Iris pigment epithelial cell (primary cell): ENCODE measurements around the gene TEX14.

Source experiments
- DNase-seq: peaks from one replicate; pipeline ENCODE4 v3.0.0-alpha.2; 2011; ENCODE audit warnings: low read depth

The TEX14 gene

DNA sequence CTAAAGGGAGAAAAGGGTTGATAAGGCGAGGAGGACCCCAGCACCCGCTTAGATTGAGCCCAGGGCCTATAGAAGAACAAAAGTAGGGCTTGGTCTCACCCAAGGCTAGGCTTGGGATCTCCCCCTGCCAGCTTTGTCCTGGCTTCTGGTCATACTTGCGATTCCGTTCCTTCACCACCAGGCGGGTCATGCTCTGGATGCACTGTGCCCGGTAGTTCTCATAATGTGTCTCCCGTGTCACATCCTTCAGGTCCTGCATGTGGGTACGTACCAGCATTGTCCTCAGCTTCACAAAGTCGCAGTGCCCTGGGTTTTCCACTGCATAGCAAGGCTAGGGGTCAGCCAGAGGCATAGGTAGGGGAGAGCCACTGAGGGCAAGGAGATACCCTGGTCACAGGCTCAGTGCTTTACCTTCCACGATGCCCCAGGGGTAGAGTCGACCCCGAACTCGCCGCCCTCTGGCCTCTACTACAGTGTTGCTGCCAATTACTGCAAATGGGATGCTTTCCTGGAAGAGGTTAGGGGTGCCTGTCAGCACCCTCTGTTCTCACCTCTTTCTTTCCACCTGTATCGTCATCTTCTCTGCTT is 170.9 kb downstream of the TEX14 start:
- no peak for DNase-seq

- DNase-seq, result peak; percentile 100
These were observed 173.8 kb downstream of the TEX14 start for GRCh38 chr17:58517928-58518609.

GRCh38 chr17:58517378-58517927 is 174.4 kb downstream of the TEX14 start:
- DNase-seq, result no peak

- no peak for DNase-seq
These were observed 175.0 kb downstream of the TEX14 start for GRCh38 chr17:58516644-58517377.

DNA sequence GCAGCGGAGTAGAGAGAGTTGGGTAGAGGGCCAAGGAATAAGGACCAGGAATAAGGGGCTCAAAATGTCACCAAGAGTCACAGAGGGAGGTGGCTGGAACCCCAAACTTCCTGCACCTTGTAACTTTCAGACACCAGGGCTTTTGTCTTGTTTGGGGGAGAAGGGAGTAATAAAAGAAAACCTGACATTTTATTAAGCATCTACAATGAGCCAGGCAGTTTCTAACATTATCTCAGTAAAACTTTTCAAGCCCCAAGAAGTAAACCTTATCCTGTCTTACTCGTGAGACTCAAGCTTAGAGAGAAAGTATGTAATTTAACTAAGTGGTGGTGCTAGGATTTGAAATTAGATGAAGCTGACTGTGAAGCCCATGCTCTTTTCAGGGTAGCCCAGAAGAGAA is 176.6 kb downstream of the TEX14 start:
- no peak for DNase-seq

DNA sequence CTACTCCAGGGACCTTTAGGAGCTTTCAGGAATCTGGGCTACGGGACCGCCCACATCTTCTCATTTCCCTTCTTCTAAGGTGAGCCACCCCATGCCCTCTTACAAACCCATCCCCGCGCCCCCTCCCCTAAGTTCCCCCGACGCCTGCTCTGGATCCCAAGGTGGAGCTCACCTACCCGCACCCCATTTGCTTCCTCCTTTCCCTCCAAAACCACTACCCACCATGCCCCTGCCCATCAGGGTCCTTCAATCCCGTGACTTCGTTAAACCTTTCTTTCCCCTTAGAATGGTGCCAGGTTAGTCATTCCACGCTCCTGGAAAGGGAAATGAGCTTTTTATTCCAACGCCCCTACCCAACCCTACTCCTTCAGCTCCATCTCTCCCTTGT is 177.1 kb downstream of the TEX14 start:
- DNase-seq, result no peak

GRCh38 chr17:58513965-58514769 is 177.7 kb downstream of the TEX14 start, which contains the start of gene MTMR4:
Gene MTMR4, minus strand, starts transcription at chr17:58514638. Its CDS starts 231 bp downstream, at chr17:58514407.
- peak; percentile 64 for DNase-seq

GRCh38 chr17:58513267-58513964 is 178.4 kb downstream of the TEX14 start:
- no peak for DNase-seq

- no peak for DNase-seq
These were observed 181.8 kb downstream of the TEX14 start for GRCh38 chr17:58510075-58510474.

DNA sequence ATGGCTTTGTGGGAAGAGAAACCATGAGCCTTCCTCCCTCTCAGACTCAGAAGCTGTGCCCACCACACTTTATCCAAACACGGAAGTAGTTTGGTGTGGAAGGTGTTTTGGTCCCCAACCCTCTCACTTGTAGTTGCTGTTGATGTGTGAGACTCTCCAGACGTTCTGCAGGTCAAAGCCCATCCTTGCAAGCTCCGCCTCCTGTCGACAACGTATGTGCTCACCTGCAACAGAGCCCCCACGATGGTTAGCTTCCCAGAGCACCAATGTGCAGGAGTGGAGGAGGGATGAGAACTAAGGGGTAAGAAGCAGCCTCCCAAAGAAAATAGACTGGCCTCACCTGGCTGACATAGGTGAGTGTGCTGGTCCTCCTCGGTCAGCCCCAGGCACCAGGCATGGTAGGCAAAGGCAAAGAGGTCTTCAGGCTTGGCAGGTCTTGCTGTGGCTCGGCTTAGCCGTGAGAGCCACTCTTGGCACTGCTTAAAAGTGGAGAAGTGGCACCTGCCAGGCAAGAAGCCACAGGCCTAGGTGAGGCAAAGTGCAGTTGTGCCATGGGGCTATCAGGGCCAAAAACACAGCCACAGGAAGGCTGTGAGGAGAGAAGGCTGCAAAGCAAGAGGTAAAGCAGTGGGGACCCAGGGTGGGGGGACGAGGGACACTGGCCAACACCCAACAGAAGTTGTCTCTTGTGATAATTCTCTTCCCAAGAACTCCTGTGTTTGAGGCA is 183.3 kb downstream of the TEX14 start:
- DNase-seq, result no peak

DNA sequence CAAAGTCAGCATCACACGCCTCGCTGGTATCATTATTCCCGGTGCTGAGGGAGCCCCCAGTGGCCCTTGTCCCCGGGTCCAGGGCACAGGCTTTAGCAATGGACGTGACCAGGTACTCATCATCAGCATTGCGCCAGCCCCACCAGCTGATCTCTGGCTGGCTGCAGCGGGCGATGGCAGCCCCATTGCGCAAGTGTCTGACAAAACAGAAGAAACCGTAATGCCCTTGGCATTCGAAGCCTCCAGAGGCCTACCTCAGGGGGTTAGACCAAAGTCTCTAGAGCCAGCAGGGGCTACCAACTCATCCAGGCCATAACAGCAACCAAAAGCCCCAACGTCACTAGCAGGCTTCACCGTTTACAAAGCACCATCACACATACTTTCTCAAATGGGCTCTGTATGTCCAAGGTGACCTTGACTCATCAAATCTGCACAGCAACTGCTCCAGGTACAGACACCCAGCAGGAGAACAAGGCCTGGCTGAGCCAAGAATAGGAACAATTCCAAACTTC is 184.7 kb downstream of the TEX14 start:
- peak; percentile 55 for DNase-seq
